ENCODE measurements around the gene WDR64. TPM values are rescaled to one million over a fixed set of nuclear protein-coding genes. Genes with fewer than 3 reads are reported as not detected.

Gene WDR64
- total and polyA plus RNA-seq, 4 donors, result 0.02 to 0.70 (median 0.17) TPM

- TF ChIP-seq, protein P1, sequence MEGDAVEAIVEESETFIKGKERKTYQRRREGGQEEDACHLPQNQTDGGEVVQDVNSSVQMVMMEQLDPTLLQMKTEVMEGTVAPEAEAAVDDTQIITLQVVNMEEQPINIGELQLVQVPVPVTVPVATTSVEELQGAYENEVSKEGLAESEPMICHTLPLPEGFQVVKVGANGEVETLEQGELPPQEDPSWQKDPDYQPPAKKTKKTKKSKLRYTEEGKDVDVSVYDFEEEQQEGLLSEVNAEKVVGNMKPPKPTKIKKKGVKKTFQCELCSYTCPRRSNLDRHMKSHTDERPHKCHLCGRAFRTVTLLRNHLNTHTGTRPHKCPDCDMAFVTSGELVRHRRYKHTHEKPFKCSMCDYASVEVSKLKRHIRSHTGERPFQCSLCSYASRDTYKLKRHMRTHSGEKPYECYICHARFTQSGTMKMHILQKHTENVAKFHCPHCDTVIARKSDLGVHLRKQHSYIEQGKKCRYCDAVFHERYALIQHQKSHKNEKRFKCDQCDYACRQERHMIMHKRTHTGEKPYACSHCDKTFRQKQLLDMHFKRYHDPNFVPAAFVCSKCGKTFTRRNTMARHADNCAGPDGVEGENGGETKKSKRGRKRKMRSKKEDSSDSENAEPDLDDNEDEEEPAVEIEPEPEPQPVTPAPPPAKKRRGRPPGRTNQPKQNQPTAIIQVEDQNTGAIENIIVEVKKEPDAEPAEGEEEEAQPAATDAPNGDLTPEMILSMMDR (IDR thresholded peaks at IDR 0.05; ENCODE audit: low read depth, low read length, missing input control), result no peak
- no peak for TF ChIP-seq RAD21 (IDR thresholded peaks at IDR 0.05)
- TF ChIP-seq, protein P2, sequence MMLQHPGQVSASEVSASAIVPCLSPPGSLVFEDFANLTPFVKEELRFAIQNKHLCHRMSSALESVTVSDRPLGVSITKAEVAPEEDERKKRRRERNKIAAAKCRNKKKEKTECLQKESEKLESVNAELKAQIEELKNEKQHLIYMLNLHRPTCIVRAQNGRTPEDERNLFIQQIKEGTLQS (IDR thresholded peaks at IDR 0.05), result no peak
- no peak for TF ChIP-seq FOXA1 (IDR thresholded peaks at IDR 0.05)
- TF ChIP-seq NR2F2 (IDR thresholded peaks at IDR 0.05), result no peak
- TF ChIP-seq JUND (IDR thresholded peaks at IDR 0.05), result no peak
- no peak for TF ChIP-seq TAF1 (conservative IDR thresholded peaks at IDR 0.05)
These were observed 54.2 kb downstream of the WDR64 start (continued) for GRCh38 chr1:241706257-241706656.

- TF ChIP-seq HNF4A (conservative IDR thresholded peaks at IDR 0.05) (no peak), TAF1 (conservative IDR thresholded peaks at IDR 0.05) (no peak)
- H3K9ac ChIP-seq (ENCODE audit: low read depth in 1 of 2, low read length in 2 of 2), result no peak overlapping the region
- H3K4me1 ChIP-seq (ENCODE audit: control insufficient read depth in 4 of 4, insufficient read depth in 4 of 4, low read length in 3 of 4), result no peaks in the 10 kb centered on the region
- H3K4me3 ChIP-seq (ENCODE audit: low read depth in 1 of 3, low read length in 3 of 3), result no peak overlapping the region
- H3K27ac ChIP-seq (ENCODE audit: low read depth in 1 of 2, low read length in 2 of 2), result no peak overlapping the region
- H3K36me3 ChIP-seq (ENCODE audit: control insufficient read depth in 4 of 4, insufficient read depth in 3 of 4, low read depth in 1 of 4, low read length in 3 of 4), result no peaks in the 10 kb centered on the region
- 79% methylated on average over 2 of the region's 2 CpGs for WGBS
- no peak for DNase-seq (ENCODE audit: low spot score)
- H3K9me3 ChIP-seq (ENCODE audit: control insufficient read depth in 4 of 4, low read length in 3 of 4), result no peaks in the 10 kb centered on the region
- no peaks in the 10 kb centered on the region for H3K27me3 ChIP-seq (ENCODE audit: control insufficient read depth in 4 of 4, insufficient read depth in 4 of 4, low read length in 3 of 4)
These were observed 54.9 kb downstream of the WDR64 start for GRCh38 chr1:241706967-241707366.

DNA sequence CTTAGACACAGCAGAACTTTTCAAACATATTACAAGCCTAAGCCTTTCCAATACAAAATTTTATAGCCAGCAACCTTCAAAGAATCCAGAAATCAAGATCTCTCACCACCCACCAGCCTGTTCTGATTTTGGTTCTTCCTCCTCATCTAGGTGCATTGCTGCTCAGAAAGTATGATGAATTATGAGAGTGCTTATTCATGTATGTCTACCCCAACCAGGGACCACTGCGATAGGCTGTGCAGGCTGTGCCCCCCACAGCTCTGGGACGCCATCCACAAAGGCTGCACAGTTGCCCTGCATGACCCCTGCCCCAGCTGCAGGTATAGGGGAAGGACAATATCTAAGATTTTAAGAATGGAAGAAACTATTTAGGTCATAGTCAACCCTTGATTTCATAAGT, 55.4 kb downstream of the WDR64 start:
- Histone ChIP-seq H3K36me3 (ENCODE audit: control insufficient read depth in 4 of 4, insufficient read depth in 3 of 4, low read depth in 1 of 4, low read length in 3 of 4) (no peaks in the 10 kb centered on the region), H3K27me3 (ENCODE audit: control insufficient read depth in 4 of 4, insufficient read depth in 4 of 4, low read length in 3 of 4) (no peaks in the 10 kb centered on the region), H3K27ac (ENCODE audit: low read depth in 1 of 2, low read length in 2 of 2) (no peak overlapping the region), H3K4me3 (ENCODE audit: low read depth in 1 of 3, low read length in 3 of 3) (no peak overlapping the region), H3K9ac (ENCODE audit: low read depth in 1 of 2, low read length in 2 of 2) (no peak overlapping the region), H3K9me3 (ENCODE audit: control insufficient read depth in 4 of 4, low read length in 3 of 4) (no peaks in the 10 kb centered on the region), H3K4me1 (ENCODE audit: control insufficient read depth in 4 of 4, insufficient read depth in 4 of 4, low read length in 3 of 4) (no peaks in the 10 kb centered on the region)
- 82% methylated on average over 2 of the region's 2 CpGs for whole genome bisulfite sequencing
- DNase-seq (ENCODE audit: low spot score), result no peak
- TF ChIP-seq SP1 (IDR thresholded peaks at IDR 0.05), result no peak
- TF ChIP-seq, protein P1 (IDR thresholded peaks at IDR 0.05; ENCODE audit: low read depth, low read length, missing input control), result no peak
- no peak for TF ChIP-seq RXRA (IDR thresholded peaks at IDR 0.05)
- TF ChIP-seq MAX (IDR thresholded peaks at IDR 0.05), result no peak
- TF ChIP-seq NR2F2 (IDR thresholded peaks at IDR 0.05), result no peak
- no peak for TF ChIP-seq YY1 (IDR thresholded peaks at IDR 0.05)
- TF ChIP-seq, protein P3, sequence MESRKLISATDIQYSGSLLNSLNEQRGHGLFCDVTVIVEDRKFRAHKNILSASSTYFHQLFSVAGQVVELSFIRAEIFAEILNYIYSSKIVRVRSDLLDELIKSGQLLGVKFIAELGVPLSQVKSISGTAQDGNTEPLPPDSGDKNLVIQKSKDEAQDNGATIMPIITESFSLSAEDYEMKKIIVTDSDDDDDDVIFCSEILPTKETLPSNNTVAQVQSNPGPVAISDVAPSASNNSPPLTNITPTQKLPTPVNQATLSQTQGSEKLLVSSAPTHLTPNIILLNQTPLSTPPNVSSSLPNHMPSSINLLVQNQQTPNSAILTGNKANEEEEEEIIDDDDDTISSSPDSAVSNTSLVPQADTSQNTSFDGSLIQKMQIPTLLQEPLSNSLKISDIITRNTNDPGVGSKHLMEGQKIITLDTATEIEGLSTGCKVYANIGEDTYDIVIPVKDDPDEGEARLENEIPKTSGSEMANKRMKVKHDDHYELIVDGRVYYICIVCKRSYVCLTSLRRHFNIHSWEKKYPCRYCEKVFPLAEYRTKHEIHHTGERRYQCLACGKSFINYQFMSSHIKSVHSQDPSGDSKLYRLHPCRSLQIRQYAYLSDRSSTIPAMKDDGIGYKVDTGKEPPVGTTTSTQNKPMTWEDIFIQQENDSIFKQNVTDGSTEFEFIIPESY (IDR thresholded peaks at IDR 0.05), result no peak
- TF ChIP-seq, protein P2 (IDR thresholded peaks at IDR 0.05), result no peak
- no peak for TF ChIP-seq HNF4G (IDR thresholded peaks at IDR 0.05)
- no peak for TF ChIP-seq TAF1 (conservative IDR thresholded peaks at IDR 0.05)
- TF ChIP-seq, protein P4, sequence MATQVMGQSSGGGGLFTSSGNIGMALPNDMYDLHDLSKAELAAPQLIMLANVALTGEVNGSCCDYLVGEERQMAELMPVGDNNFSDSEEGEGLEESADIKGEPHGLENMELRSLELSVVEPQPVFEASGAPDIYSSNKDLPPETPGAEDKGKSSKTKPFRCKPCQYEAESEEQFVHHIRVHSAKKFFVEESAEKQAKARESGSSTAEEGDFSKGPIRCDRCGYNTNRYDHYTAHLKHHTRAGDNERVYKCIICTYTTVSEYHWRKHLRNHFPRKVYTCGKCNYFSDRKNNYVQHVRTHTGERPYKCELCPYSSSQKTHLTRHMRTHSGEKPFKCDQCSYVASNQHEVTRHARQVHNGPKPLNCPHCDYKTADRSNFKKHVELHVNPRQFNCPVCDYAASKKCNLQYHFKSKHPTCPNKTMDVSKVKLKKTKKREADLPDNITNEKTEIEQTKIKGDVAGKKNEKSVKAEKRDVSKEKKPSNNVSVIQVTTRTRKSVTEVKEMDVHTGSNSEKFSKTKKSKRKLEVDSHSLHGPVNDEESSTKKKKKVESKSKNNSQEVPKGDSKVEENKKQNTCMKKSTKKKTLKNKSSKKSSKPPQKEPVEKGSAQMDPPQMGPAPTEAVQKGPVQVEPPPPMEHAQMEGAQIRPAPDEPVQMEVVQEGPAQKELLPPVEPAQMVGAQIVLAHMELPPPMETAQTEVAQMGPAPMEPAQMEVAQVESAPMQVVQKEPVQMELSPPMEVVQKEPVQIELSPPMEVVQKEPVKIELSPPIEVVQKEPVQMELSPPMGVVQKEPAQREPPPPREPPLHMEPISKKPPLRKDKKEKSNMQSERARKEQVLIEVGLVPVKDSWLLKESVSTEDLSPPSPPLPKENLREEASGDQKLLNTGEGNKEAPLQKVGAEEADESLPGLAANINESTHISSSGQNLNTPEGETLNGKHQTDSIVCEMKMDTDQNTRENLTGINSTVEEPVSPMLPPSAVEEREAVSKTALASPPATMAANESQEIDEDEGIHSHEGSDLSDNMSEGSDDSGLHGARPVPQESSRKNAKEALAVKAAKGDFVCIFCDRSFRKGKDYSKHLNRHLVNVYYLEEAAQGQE (IDR thresholded peaks at IDR 0.05), result no peak
- no peak for TF ChIP-seq EGR1 (IDR thresholded peaks at IDR 0.05; ENCODE audit: low read depth in 2 of 2)
- no peak for TF ChIP-seq FOXA2 (IDR thresholded peaks at IDR 0.05)
- no peak for TF ChIP-seq JUND (IDR thresholded peaks at IDR 0.05)
- no peak for TF ChIP-seq FOXA1 (IDR thresholded peaks at IDR 0.05)

All from liver (tissue), 9 donors.